ENCODE results near the gene SYNDIG1L. TPM values are rescaled to one million over a fixed set of nuclear protein-coding genes. Genes with fewer than 3 reads are reported as not detected.

SYNDIG1L gene
- total and polyA plus RNA-seq, 9 of the 15 experiments (the other 6 are each of a cell fraction or from before 2014, with no cell fraction given) = not detected

- FAIRE-seq = no peak
- TF ChIP-seq ZNF449 (CRISPR knock-in tag; IDR thresholded peaks at IDR 0.05) (no peak), SIN3B (IDR thresholded peaks at IDR 0.05; ENCODE audit: low read depth) (no peak), CHCHD3 (CRISPR knock-in tag; IDR thresholded peaks at IDR 0.05) (no peak), ZZZ3 (IDR thresholded peaks at IDR 0.05) (no peak), HNRNPLL (IDR thresholded peaks at IDR 0.05; ENCODE audit: low read depth, low read length, poor library complexity, severe bottlenecking) (no peak), JUND (IDR thresholded peaks at IDR 0.05; ENCODE audit: borderline replicate concordance, low read depth, low read length) (no peak), JUND (tag; IDR thresholded peaks at IDR 0.05; ENCODE audit: borderline replicate concordance, low read depth, low read length) (no peak), POLR3G (IDR thresholded peaks at IDR 0.05; ENCODE audit: extremely low read depth, insufficient read length, insufficient replicate concordance) (no peak), CCNT2 (IDR thresholded peaks at IDR 0.05; ENCODE audit: borderline replicate concordance, extremely low read depth, insufficient read length, low read depth, low read length) (no peak), POLR2AphosphoS2 (IDR thresholded peaks at IDR 0.05; ENCODE audit: low read length) (no peak), RFX5 (IDR thresholded peaks at IDR 0.05; ENCODE audit: low read depth, low read length) (no peak), EWSR1 (IDR thresholded peaks at IDR 0.05; ENCODE audit: borderline replicate concordance, low read depth, partially characterized antibody) (no peak), SETDB1 (IDR thresholded peaks at IDR 0.05; ENCODE audit: low read length) (no peak), CREB1 (IDR thresholded peaks at IDR 0.05) (no peak), CREB1 (CRISPR knock-in tag; IDR thresholded peaks at IDR 0.05) (no peak)
- TF ChIP-seq, protein P1, sequence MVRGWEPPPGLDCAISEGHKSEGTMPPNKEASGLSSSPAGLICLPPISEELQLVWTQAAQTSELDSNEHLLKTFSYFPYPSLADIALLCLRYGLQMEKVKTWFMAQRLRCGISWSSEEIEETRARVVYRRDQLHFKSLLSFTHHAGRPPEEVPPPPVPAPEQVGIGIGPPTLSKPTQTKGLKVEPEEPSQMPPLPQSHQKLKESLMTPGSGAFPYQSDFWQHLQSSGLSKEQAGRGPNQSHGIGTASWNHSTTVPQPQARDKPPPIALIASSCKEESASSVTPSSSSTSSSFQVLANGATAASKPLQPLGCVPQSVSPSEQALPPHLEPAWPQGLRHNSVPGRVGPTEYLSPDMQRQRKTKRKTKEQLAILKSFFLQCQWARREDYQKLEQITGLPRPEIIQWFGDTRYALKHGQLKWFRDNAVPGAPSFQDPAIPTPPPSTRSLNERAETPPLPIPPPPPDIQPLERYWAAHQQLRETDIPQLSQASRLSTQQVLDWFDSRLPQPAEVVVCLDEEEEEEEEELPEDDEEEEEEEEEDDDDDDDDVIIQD (CRISPR knock-in tag; IDR thresholded peaks at IDR 0.05) = no peak
- 1% methylated on average over 5 of the region's 5 CpGs for WGBS (ENCODE audit: insufficient coverage, low coverage, missing lambda C conversion rate)
Observed at GRCh38 chr14:74463697-74464096, 37.7 kb upstream of the SYNDIG1L start.

More at GRCh38 chr14:74463697-74464096, 37.7 kb upstream of the SYNDIG1L start:
- H3K4me1 ChIP-seq (replicated peaks in 1 of 2; ENCODE audit: control insufficient read depth in 2 of 2, insufficient read depth in 2 of 2, low read length in 2 of 2) = no peaks in the 10 kb centered on the region; a peak in 1 of 5 replicates
- H3K9me1 ChIP-seq (ENCODE audit: control insufficient read depth, insufficient read depth, low read length) = no peaks in the 10 kb centered on the region
- no peak overlapping the region for H3K9ac ChIP-seq (ENCODE audit: insufficient read depth in 1 of 2, low read depth in 2 of 2, low read length in 2 of 2)
- no peak overlapping the region for H2AFZ ChIP-seq (ENCODE audit: low read depth, low read length)
- no peak overlapping the region for H3K27ac ChIP-seq (ENCODE audit: extremely low read depth, low read depth, low read length)
- no peak for ATAC-seq
- no peak for DNase-seq (ENCODE audit: extremely low read depth in 1 of 4, low spot score in 3 of 4)
- H3K79me2 ChIP-seq (ENCODE audit: control insufficient read depth, insufficient read depth, low read length) = no peaks in the 10 kb centered on the region
- H3K4me3 ChIP-seq = no peak overlapping the region
- peaks cover 6 to 62% of the 10 kb centered on the region in 2 experiments; a peak in 4 of 5 replicates for H3K27me3 ChIP-seq (ENCODE audit: control insufficient read depth in 2 of 2, insufficient read depth in 2 of 2, low read length in 2 of 2)
- ChIA-PET CTCF (ENCODE audit: low intra/inter-chr PET ratio) (no interaction called here), POLR2A (no interaction called here)
- intact Hi-C loops (cut with micrococcal nuclease) = no loop called here
- no peaks in the 10 kb centered on the region; the same call in 1 of the 2 replicates for H4K20me1 ChIP-seq (replicated peaks; ENCODE audit: control insufficient read depth, insufficient read depth, low read length)
- BruUV-seq (replicated peaks) = no TSS peak
- in situ Hi-C loops (cut with MboI) = no loop called here
- H3K9me3 ChIP-seq (replicated peaks; ENCODE audit: control insufficient read depth, insufficient read depth, low read depth, low read length) = no peaks in the 10 kb centered on the region
- no peaks in the 10 kb centered on the region for H3K36me3 ChIP-seq (ENCODE audit: control insufficient read depth, insufficient read depth, low read length)
- no peak overlapping the region for H3K4me2 ChIP-seq (ENCODE audit: insufficient read depth, low read length)

Measured in K562 (cell line).